ENCODE measurements around the gene MYEF2. TPM values are rescaled to one million over a fixed set of nuclear protein-coding genes. Genes with fewer than 3 reads are reported as not detected.

MYEF2 gene
- polyA plus RNA-seq, 1 of the 3 experiments (the other 2 are of a cell fraction), result 11.6 TPM

- no peak overlapping the region for H3K4me2 ChIP-seq
- ChIA-PET POLR2A (no interaction called here), CTCF (interaction anchor here (2.0 kb wide), 1 partner anchor 132 kb away, joined by 6 read pairs; no protein-coding TSS in a partner anchor)
- H3K9ac ChIP-seq, result no peak overlapping the region
- 44% methylated on average over 5 of the region's 5 CpGs for whole genome bisulfite sequencing (ENCODE audit: low lambda C conversion rate)
- no peak for DNase-seq
- no peaks in the 10 kb centered on the region for H3K36me3 ChIP-seq (replicated peaks in 1 of 2; ENCODE audit: control insufficient read depth in 1 of 2, insufficient read depth in 2 of 2, low read length in 1 of 2)
- H3K9me3 ChIP-seq, result no peaks in the 10 kb centered on the region
- H3K9me2 ChIP-seq, result no peaks in the 10 kb centered on the region
- H3F3A ChIP-seq (replicated peaks; ENCODE audit: insufficient read depth), result no peaks in the 10 kb centered on the region
- no peaks in the 10 kb centered on the region for H3K79me2 ChIP-seq (ENCODE audit: insufficient read depth)
- no peaks in the 10 kb centered on the region for H3K27me3 ChIP-seq (ENCODE audit: insufficient read depth)
- no peak overlapping the region for H3K27ac ChIP-seq (ENCODE audit: low read depth in 2 of 2, low read length in 1 of 2)
- H2AFZ ChIP-seq (ENCODE audit: low read depth), result no peak overlapping the region
- H3K4me1 ChIP-seq (ENCODE audit: control insufficient read depth in 1 of 2, insufficient read depth in 2 of 2, low read depth in 1 of 2, low read length in 1 of 2), result peaks cover 0 to 2% of the 10 kb centered on the region in 2 experiments; a peak in 1 of 4 replicates
- H3K4me3 ChIP-seq (ENCODE audit: low read depth in 2 of 2, low read length in 1 of 2), result no peak overlapping the region
- no peaks in the 10 kb centered on the region for H4K20me1 ChIP-seq (ENCODE audit: insufficient read depth)
- TF ChIP-seq TCF12 (IDR thresholded peaks at IDR 0.05) (no peak), MEF2A (IDR thresholded peaks at IDR 0.05; ENCODE audit: borderline replicate concordance, low read depth) (no peak), USF2 (IDR thresholded peaks at IDR 0.05; ENCODE audit: borderline replicate concordance, low read depth, low read length) (no peak), RCOR1 (IDR thresholded peaks at IDR 0.05; ENCODE audit: low read length) (no peak), FOSL2 (IDR thresholded peaks at IDR 0.05; ENCODE audit: borderline replicate concordance, low read depth) (no peak), SMC3 (IDR thresholded peaks at IDR 0.05; ENCODE audit: low read depth, low read length) (no peak), GATA2 (CRISPR knock-in tag; IDR thresholded peaks at IDR 0.05) (no peak), GABPA (IDR thresholded peaks at IDR 0.05; ENCODE audit: low read depth) (no peak), MAX (IDR thresholded peaks at IDR 0.05; ENCODE audit: low read depth) (no peak), CHD2 (IDR thresholded peaks at IDR 0.05; ENCODE audit: low read length, partially characterized antibody) (no peak), RXRA (IDR thresholded peaks at IDR 0.05; ENCODE audit: borderline replicate concordance, low read depth) (no peak), YY1 (IDR thresholded peaks at IDR 0.05; ENCODE audit: low read depth) (no peak), SIN3A (IDR thresholded peaks at IDR 0.05; ENCODE audit: borderline replicate concordance, low read depth, low read length) (no peak), ELF1 (IDR thresholded peaks at IDR 0.05) (no peak), FOXM1 (IDR thresholded peaks at IDR 0.05; ENCODE audit: low read depth) (no peak), EP300 (IDR thresholded peaks at IDR 0.05; ENCODE audit: borderline replicate concordance in 1 of 2, low read depth in 1 of 2, low read length in 1 of 2) (no peak), POLR2AphosphoS5 (IDR thresholded peaks at IDR 0.05; ENCODE audit: low read depth, low read length) (no peak)
Observed at GRCh38 chr15:48119277-48119676, 58.8 kb downstream of the MYEF2 start.

- no peaks in the 10 kb centered on the region for H3K36me3 ChIP-seq (replicated peaks in 1 of 2; ENCODE audit: control insufficient read depth in 1 of 2, insufficient read depth in 2 of 2, low read length in 1 of 2)
- no peak overlapping the region for H3K9ac ChIP-seq
- no peaks in the 10 kb centered on the region; a peak in 1 of 4 replicates for H3K4me1 ChIP-seq (ENCODE audit: control insufficient read depth in 1 of 2, insufficient read depth in 2 of 2, low read depth in 1 of 2, low read length in 1 of 2)
- 34% methylated on average over 6 of the region's 6 CpGs for WGBS (ENCODE audit: low lambda C conversion rate)
- H3K79me2 ChIP-seq (ENCODE audit: insufficient read depth), result no peaks in the 10 kb centered on the region
- H3K27me3 ChIP-seq (ENCODE audit: insufficient read depth), result no peaks in the 10 kb centered on the region
- H3K27ac ChIP-seq (ENCODE audit: low read depth in 2 of 2, low read length in 1 of 2), result no peak overlapping the region
- no peaks in the 10 kb centered on the region for H3K9me2 ChIP-seq
- H4K20me1 ChIP-seq (ENCODE audit: insufficient read depth), result no peaks in the 10 kb centered on the region
- no peaks in the 10 kb centered on the region for H3K9me3 ChIP-seq
- H2AFZ ChIP-seq (ENCODE audit: low read depth), result no peak overlapping the region
- no peak overlapping the region for H3K4me3 ChIP-seq (ENCODE audit: low read depth in 2 of 2, low read length in 1 of 2)
- POLR2A ChIA-PET, result no interaction called here
- CTCF ChIA-PET, result interaction anchor here (0.7 to 5.4 kb wide), 20 partner anchors 8 to 811 kb away, joined by 3 to 46 read pairs (median 4); partner anchors contain the start of gene SLC24A5
- no peaks in the 10 kb centered on the region for H3F3A ChIP-seq (replicated peaks; ENCODE audit: insufficient read depth)
- DNase-seq, result peak; percentile 36
- H3K4me2 ChIP-seq, result no peak overlapping the region
- no peak for TF ChIP-seq EZH2phosphoT487 (IDR thresholded peaks at IDR 0.05; ENCODE audit: borderline replicate concordance, low read depth)
- TF ChIP-seq USF2 (IDR thresholded peaks at IDR 0.05; ENCODE audit: borderline replicate concordance, low read depth, low read length), result no peak
- peak; percentile 81 for TF ChIP-seq RAD21 (IDR thresholded peaks at IDR 0.05; ENCODE audit: low read length)
- no peak for TF ChIP-seq GABPA (IDR thresholded peaks at IDR 0.05; ENCODE audit: low read depth)
- no peak for TF ChIP-seq TEAD4 (IDR thresholded peaks at IDR 0.05; ENCODE audit: borderline replicate concordance, insufficient read depth)
- TF ChIP-seq IRF3 (IDR thresholded peaks at IDR 0.05; ENCODE audit: low read depth, low read length), result no peak
- TF ChIP-seq POLR2AphosphoS5 (IDR thresholded peaks at IDR 0.05; ENCODE audit: low read depth, low read length), result no peak
- TF ChIP-seq CTCF (IDR thresholded peaks at IDR 0.05), result peak; percentile 64
Observed at GRCh38 chr15:48112242-48112641, 65.9 kb downstream of the MYEF2 start.
